ENCODE measurements around the gene ATG12.
A peak's percentile ranks its signal among the peaks of the same experiment; 100 is the strongest.
"Not testable (repeated sequence)": the region's sequence is repeated elsewhere in the genome, so short reads cannot be mapped to it uniquely, and the experiment has no call there.

Gene ATG12

DNA sequence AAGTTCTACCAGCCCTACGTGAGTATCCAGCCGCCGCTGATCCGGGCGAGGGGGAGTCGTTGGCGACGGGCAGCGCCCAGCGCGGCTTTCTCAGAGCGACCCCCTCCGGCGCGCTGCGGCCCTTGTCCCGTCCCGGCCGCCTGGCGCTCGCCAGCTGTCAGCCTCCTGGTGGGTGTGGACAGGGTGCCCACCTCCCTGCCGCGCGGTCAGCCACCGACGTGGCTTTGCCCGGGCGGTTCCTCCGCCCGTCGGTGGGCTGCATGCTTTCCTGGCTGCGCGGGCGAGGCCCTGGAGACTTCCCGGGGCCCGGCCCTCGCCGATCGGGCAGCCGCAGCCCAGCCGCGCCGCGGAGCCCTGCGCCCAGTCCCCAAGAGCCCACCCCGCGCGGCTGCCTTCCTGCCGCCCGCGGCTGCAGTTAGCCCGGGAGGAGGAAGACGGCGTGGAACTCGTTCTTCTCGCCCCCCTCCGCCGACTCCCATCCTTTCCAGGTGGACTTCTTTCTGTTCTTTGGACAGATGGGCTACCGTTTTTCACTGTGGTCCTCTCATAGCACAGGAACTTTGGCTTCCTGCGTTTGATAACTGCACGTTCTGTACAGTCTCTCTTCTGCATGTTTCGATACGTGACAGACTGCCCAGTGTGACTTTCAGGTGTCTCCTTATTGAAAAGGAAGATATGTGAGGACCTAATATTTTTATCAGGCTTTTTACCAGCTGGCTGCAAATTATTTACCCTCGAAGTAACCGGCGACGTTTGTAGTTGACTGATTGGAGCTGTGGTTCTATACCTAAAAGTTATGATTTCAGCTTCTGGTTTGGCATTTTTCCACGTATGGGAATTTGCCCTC lies 947 bp upstream of the ATG12 start:
- H3K9me3 ChIP-seq (ENCODE audit: low read length): no peaks in the 10 kb centered on the region
- peak overlapping the region; percentile 78 to 94 for H3K4me3 ChIP-seq (ENCODE audit: low read depth in 1 of 2, low read length in 2 of 2)
- H3K4me1 ChIP-seq (ENCODE audit: insufficient read depth, low read length): peaks cover 50% of the 10 kb centered on the region
- peak overlapping the region; percentile 87 for H3K9ac ChIP-seq (ENCODE audit: low read length)
- peak overlapping the region; percentile 79 for H3K27ac ChIP-seq (ENCODE audit: low read depth, low read length)
- no peaks in the 10 kb centered on the region for H3K36me3 ChIP-seq (ENCODE audit: insufficient read depth, low read length)
- H3K27me3 ChIP-seq (ENCODE audit: control insufficient read depth in 1 of 2, insufficient read depth in 2 of 2, low read length in 2 of 2): no peaks in the 10 kb centered on the region

DNA sequence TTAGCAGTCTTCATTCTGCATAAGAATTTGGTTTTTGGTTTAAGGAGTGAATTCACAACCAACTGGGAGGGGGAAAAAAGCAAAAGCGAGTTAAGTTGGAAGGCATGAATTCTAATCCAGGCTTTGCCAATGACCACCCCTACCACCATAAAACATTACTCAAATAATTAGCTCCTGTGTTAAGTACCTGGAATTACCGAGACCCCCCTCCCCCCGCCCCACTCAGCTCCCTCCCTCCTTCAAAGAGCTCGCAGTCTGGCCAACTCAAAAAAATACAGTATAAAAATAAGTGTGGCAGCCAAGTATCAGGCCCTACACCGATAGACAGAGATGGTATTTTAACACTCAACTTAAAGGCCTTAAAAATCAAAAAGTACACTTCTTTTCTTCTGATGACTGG lies 492 bp downstream of the ATG12 start:
- H3K9me3 ChIP-seq (ENCODE audit: low read length): no peaks in the 10 kb centered on the region
- H3K27me3 ChIP-seq (ENCODE audit: control insufficient read depth in 1 of 2, insufficient read depth in 2 of 2, low read length in 2 of 2): no peaks in the 10 kb centered on the region
- H3K27ac ChIP-seq (ENCODE audit: low read depth, low read length): peak overlapping the region; percentile 79
- H3K4me1 ChIP-seq (ENCODE audit: insufficient read depth, low read length): peaks cover 50% of the 10 kb centered on the region
- peak overlapping the region; percentile 54 to 94 for H3K4me3 ChIP-seq (ENCODE audit: low read depth in 1 of 2, low read length in 2 of 2)
- peaks cover 14% of the 10 kb centered on the region for H3K36me3 ChIP-seq (ENCODE audit: insufficient read depth, low read length)
- H3K9ac ChIP-seq (ENCODE audit: low read length): peak overlapping the region; percentile 77

DNA sequence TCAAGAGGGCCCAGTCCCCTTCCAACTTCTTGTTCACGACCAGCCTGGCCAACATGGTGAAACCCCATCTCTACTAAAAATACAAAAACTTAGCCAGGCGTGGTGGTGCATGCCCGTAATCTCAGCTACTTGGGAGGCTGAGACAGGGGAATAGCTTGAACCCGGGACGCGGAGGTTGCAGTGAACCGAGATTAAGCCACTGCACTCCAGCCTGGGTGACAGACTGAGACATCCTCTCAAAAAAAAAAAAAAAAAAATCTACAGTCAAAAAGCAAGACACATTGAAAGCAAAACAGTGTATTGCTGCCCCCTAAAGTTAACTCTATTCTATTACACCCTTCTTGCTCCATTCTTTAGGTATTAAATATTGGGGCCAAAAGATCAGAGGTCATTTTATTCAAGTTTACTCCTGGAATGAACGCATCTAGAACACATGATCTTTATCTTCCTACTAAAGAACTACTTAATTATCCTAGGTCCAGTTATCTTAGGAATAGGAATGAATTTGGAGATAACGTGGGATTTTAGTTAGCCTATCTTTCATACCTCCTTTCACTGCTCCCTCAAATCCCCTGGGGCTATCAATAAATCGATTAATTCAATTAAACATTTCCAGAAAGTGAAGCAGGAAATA lies 2.4 kb downstream of the ATG12 start:
- no peaks in the 10 kb centered on the region for H3K9me3 ChIP-seq (ENCODE audit: low read length)
- peaks cover 29% of the 10 kb centered on the region for H3K36me3 ChIP-seq (ENCODE audit: insufficient read depth, low read length)
- peaks cover 41% of the 10 kb centered on the region for H3K4me1 ChIP-seq (ENCODE audit: insufficient read depth, low read length)
- H3K4me3 ChIP-seq (ENCODE audit: low read depth in 1 of 2, low read length in 2 of 2): no peak overlapping the region
- H3K9ac ChIP-seq (ENCODE audit: low read length): no peak overlapping the region
- no peaks in the 10 kb centered on the region for H3K27me3 ChIP-seq (ENCODE audit: control insufficient read depth in 1 of 2, insufficient read depth in 2 of 2, low read length in 2 of 2)
- H3K27ac ChIP-seq (ENCODE audit: low read depth, low read length): no peak overlapping the region

DNA sequence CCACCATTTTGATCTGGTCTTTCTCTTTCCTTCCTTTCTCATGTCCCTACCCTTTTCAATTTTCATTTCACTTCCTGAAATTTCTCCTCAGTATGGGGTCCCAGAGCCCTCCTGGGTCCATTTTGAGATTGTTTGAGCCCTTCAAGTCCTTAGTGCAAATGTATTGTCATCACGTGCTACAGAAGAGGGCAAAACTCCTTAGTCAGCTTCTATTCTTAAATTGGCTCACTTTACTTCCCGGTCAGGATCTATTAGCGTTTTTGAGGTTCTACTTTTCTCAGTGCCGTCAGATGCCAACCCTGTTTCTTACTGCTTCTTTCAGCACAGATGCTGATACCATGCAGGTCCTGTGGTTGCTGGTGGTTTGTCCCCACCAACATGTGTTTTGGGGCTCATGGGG lies 5.9 kb downstream of the ATG12 start:
- H3K4me1 ChIP-seq (ENCODE audit: insufficient read depth, low read length): peaks cover 26% of the 10 kb centered on the region
- no peak overlapping the region for H3K4me3 ChIP-seq (ENCODE audit: low read depth in 1 of 2, low read length in 2 of 2)
- no peak overlapping the region for H3K27ac ChIP-seq (ENCODE audit: low read depth, low read length)
- no peaks in the 10 kb centered on the region for H3K9me3 ChIP-seq (ENCODE audit: low read length)
- no peaks in the 10 kb centered on the region for H3K27me3 ChIP-seq (ENCODE audit: control insufficient read depth in 1 of 2, insufficient read depth in 2 of 2, low read length in 2 of 2)
- no peak overlapping the region for H3K9ac ChIP-seq (ENCODE audit: low read length)
- H3K36me3 ChIP-seq (ENCODE audit: insufficient read depth, low read length): peaks cover 49% of the 10 kb centered on the region

DNA sequence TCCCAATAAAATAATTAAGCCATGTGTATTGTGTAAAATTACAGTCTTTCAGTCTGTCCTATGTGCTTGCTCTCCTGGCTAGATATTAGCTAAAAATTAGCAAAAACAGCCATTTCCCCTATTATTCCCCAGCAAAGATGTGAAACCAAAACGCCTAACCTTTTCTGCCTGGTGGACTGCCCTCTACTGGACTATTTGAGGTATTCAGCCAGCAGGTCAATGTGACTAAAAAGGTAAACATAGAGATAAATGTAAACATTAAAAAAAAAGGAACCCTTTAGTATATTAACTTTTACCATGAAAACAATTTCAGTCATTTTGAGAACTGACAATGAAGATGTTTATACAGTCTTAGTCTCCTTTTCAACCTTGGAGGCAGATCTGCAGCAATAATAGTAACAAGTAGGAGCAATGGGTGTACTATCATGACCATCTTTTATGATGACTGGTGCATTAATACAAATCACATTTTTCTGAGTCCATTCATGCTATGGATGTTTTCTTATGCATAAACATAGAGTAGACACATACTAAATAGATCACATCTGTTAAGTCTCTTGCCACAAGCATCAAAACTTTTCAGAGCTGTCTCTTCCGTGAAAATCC lies 10.1 kb downstream of the ATG12 start:
- Histone ChIP-seq H3K27me3 (ENCODE audit: control insufficient read depth in 1 of 2, insufficient read depth in 2 of 2, low read length in 2 of 2) (no peaks in the 10 kb centered on the region), H3K27ac (ENCODE audit: low read depth, low read length) (no peak overlapping the region), H3K4me1 (ENCODE audit: insufficient read depth, low read length) (no peaks in the 10 kb centered on the region), H3K36me3 (ENCODE audit: insufficient read depth, low read length) (peaks cover 51% of the 10 kb centered on the region), H3K9me3 (ENCODE audit: low read length) (no peaks in the 10 kb centered on the region), H3K9ac (ENCODE audit: low read length) (no peak overlapping the region), H3K4me3 (ENCODE audit: low read depth in 1 of 2, low read length in 2 of 2) (no peak overlapping the region)

DNA sequence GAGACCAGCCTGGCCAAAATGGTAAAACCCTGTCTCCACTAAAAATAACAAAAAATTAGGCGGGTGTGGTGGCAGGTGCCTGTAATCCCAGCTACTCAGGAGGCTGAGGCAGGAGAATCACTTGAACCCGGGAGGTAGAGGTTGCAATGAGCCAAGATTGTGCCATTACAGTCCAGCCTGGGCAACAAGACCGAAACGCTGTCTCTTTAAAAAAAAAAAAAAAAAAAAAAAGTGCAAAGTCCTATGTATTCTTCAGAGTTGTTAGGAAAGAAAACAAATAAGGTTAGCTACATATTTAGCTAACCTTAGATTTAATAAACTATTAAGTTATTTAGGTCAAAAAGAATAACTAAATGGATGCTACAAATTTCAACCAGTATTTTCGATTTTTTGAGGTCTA lies 11.5 kb downstream of the ATG12 start:
- H3K27me3 ChIP-seq (ENCODE audit: control insufficient read depth in 1 of 2, insufficient read depth in 2 of 2, low read length in 2 of 2): no peaks in the 10 kb centered on the region
- H3K36me3 ChIP-seq (ENCODE audit: insufficient read depth, low read length): peaks cover 38% of the 10 kb centered on the region
- H3K9ac ChIP-seq (ENCODE audit: low read length): no peak overlapping the region
- no peaks in the 10 kb centered on the region for H3K4me1 ChIP-seq (ENCODE audit: insufficient read depth, low read length)
- no peak overlapping the region for H3K27ac ChIP-seq (ENCODE audit: low read depth, low read length)
- H3K9me3 ChIP-seq (ENCODE audit: low read length): no peaks in the 10 kb centered on the region
- no peak overlapping the region for H3K4me3 ChIP-seq (ENCODE audit: low read depth in 1 of 2, low read length in 2 of 2)

DNA sequence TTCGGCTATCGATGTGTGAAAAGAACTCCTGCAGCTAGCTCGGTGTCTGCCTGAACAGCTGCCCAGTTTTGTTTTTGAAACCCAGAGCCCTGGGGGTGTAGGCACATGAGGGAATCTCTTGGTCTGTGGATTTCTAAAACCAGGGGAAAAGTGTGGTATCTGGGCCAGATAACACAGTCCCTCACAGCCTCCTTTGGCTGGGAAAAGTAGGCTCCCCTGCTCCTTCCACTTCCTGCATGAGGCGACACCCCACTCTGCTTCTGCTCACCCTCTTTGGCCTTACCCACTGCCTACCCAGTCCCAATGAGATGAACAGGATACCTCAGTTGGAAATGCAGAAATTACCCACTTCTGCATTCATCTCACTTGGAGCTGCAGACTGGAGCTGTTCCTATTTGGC lies 15.4 kb downstream of the ATG12 start:
- H3K9me3 ChIP-seq (ENCODE audit: low read length): no peaks in the 10 kb centered on the region
- H3K27ac ChIP-seq (ENCODE audit: low read depth, low read length): no peak overlapping the region
- H3K4me1 ChIP-seq (ENCODE audit: insufficient read depth, low read length): no peaks in the 10 kb centered on the region
- H3K4me3 ChIP-seq (ENCODE audit: low read depth in 1 of 2, low read length in 2 of 2): no peak overlapping the region
- no peak overlapping the region for H3K9ac ChIP-seq (ENCODE audit: low read length)
- peaks cover 14% of the 10 kb centered on the region for H3K36me3 ChIP-seq (ENCODE audit: insufficient read depth, low read length)
- H3K27me3 ChIP-seq (ENCODE audit: control insufficient read depth in 1 of 2, insufficient read depth in 2 of 2, low read length in 2 of 2): no peaks in the 10 kb centered on the region

DNA sequence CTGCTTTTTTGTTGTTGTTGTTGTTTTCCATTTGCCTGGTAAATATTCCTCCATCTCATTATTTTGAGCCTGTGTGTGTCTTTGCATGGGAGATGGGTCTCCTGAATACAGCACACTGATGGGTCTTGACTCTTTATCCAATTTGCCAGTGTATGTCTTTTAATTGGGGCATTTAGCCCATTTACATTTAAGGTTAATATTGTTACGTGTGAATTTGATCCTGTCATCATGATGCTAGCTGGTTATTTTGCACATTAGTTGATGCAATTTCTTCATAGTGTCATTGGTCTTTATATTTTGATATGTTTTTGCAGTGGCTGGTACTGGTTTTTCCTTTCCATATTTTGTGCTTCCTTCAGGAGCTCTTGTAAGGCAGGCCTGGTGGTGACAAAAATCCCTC lies 16.4 kb downstream of the ATG12 start:
- H3K27ac ChIP-seq (ENCODE audit: low read depth, low read length); H3K27me3 ChIP-seq (ENCODE audit: control insufficient read depth in 1 of 2, insufficient read depth in 2 of 2, low read length in 2 of 2); H3K9me3 ChIP-seq (ENCODE audit: low read length); H3K4me3 ChIP-seq (ENCODE audit: low read depth in 1 of 2, low read length in 2 of 2); H3K9ac ChIP-seq (ENCODE audit: low read length); H3K4me1 ChIP-seq (ENCODE audit: insufficient read depth, low read length): not testable (repeated sequence)
- H3K36me3 ChIP-seq (ENCODE audit: insufficient read depth, low read length): peaks cover 12% of the 10 kb centered on the region

DNA sequence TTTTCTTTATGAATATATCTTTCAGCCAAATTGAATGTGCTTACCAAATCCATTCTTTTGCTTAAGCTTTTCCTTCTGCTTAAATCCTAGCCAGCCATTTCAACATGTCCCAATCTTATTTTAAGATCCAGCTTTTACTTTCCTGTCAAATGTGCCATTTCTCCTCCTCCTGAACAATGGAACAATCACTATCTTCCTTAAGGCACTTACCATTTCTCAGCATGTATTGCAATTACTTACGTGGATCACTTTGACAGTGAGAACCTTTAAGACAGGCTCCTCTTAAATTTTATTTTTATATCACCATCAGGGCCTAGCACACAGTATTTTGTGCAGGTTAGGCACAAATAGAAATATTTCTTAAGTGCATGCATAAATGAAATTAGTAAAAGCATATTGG lies 20.5 kb downstream of the ATG12 start:
- Histone ChIP-seq H3K9ac (ENCODE audit: low read length) (no peak overlapping the region), H3K4me3 (ENCODE audit: low read depth in 1 of 2, low read length in 2 of 2) (no peak overlapping the region), H3K27ac (ENCODE audit: low read depth, low read length) (no peak overlapping the region), H3K4me1 (ENCODE audit: insufficient read depth, low read length) (no peaks in the 10 kb centered on the region), H3K27me3 (ENCODE audit: control insufficient read depth in 1 of 2, insufficient read depth in 2 of 2, low read length in 2 of 2) (peaks cover 0 to 10% of the 10 kb centered on the region in 2 donors), H3K9me3 (ENCODE audit: low read length) (no peaks in the 10 kb centered on the region), H3K36me3 (ENCODE audit: insufficient read depth, low read length) (no peaks in the 10 kb centered on the region)

DNA sequence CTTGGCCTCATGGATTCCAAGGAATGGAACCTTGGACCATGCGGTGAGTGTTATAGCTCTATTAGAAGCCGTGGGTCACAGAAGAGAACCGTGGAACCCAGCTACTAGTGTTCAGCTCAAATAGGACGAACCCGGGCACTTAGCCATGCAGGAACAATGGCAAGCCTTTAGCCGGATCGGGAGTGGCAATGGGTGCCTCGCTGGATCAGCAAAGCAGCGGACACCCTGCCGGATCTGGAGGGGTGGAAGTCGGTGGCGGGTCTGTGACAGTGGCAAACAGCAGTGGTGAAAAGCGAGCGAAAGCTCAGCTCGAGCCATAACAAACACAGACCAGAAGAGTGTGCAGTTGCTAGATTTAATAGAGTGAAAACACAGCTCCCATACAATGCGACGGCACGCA lies 22.5 kb downstream of the ATG12 start:
- Histone ChIP-seq H3K9ac (ENCODE audit: low read length) (no peak overlapping the region), H3K9me3 (ENCODE audit: low read length) (no peaks in the 10 kb centered on the region), H3K4me1 (ENCODE audit: insufficient read depth, low read length) (peaks cover 6% of the 10 kb centered on the region), H3K4me3 (ENCODE audit: low read depth in 1 of 2, low read length in 2 of 2) (no peak overlapping the region), H3K27me3 (ENCODE audit: control insufficient read depth in 1 of 2, insufficient read depth in 2 of 2, low read length in 2 of 2) (peaks cover 6 to 24% of the 10 kb centered on the region in 2 donors), H3K36me3 (ENCODE audit: insufficient read depth, low read length) (no peaks in the 10 kb centered on the region), H3K27ac (ENCODE audit: low read depth, low read length) (no peak overlapping the region)

DNA sequence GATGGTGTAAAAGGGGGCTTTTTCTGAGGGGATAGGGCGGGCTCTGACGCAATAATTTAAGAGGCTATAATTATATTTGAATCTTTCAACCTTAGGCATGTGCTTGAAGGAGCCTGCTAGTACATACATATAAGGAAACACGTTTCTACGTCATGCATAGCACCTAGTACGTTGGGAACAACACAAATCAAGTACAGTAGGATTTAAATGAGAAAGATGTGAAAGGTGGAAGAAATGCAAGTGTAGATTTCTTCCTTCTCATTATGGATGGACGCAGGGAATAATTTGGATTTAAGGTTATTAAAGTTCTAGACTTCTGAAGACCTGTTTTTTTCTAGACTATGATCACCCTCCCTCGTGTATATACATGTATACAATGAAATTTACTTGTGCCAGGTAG lies 24.0 kb downstream of the ATG12 start:
- peaks cover 6% of the 10 kb centered on the region for H3K4me1 ChIP-seq (ENCODE audit: insufficient read depth, low read length)
- no peak overlapping the region for H3K4me3 ChIP-seq (ENCODE audit: low read depth in 1 of 2, low read length in 2 of 2)
- H3K27ac ChIP-seq (ENCODE audit: low read depth, low read length): no peak overlapping the region
- H3K9me3 ChIP-seq (ENCODE audit: low read length): no peaks in the 10 kb centered on the region
- H3K36me3 ChIP-seq (ENCODE audit: insufficient read depth, low read length): no peaks in the 10 kb centered on the region
- peaks cover 6 to 25% of the 10 kb centered on the region in 2 donors for H3K27me3 ChIP-seq (ENCODE audit: control insufficient read depth in 1 of 2, insufficient read depth in 2 of 2, low read length in 2 of 2)
- no peak overlapping the region for H3K9ac ChIP-seq (ENCODE audit: low read length)
